Glomerular visceral epithelial cell (primary cell): Measurements from ENCODE around the gene AMY1C.
"Not testable (repeated sequence)": the region's sequence is repeated elsewhere in the genome, so short reads cannot be mapped to it uniquely, and the experiment has no call there.

ENCODE experiments used
- DNase-seq: peaks from one replicate; pipeline ENCODE4 v3.0.0-alpha.2; 2016; ENCODE audit errors: extremely low spot score

The AMY1C gene

DNA sequence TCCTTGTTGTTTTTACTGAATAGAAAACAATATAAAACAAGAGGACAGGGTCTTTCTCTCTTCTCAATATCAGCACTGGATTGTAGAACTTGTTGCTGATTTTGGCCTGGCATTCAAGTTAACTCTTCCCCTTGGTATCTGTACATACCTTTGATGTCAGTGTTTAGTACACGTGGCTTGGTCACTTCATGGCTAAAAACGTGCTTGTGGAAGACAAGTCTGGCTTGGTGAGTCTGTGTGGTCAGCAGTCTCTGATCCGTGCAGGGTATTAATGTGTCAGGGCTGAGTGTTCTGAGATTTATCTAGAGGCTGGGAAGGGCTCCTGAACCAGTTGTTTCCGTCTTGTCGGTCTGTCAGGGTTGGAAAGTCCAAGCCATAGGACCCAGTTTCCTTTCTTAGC lies at the start of gene AMY1C:
Gene AMY1C (plus strand): TSS at position 301 of the 400 bp plus-strand sequence. CDS start 572 bp downstream, outside the sequence.
- DNase-seq: not testable (repeated sequence)

- not testable (repeated sequence) for DNase-seq
These were observed 49.0 kb upstream of the AMY1C start for GRCh38 chr1:103700669-103701068.

- DNase-seq: not testable (repeated sequence)
These were observed 48.4 kb upstream of the AMY1C start for GRCh38 chr1:103701256-103701655.

DNA sequence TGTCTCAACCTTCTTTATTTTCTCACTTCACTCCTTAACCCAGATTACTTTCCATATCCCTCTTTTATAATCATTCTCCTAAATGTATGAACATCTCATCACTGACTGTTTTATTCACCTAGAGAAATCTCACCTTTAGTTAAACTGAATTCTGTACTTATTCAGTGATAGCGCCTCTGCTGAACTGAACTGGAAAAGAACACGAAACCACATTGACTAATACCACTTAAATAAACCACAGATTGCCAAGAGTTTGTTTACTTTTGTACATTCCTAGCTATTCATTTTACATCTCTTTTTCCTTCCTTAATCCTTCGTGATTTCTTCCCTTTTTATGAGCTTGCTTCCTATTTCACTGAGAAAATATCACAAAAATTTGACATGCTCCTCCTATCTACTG lies 42.0 kb upstream of the AMY1C start:
- not testable (repeated sequence) for DNase-seq

DNA sequence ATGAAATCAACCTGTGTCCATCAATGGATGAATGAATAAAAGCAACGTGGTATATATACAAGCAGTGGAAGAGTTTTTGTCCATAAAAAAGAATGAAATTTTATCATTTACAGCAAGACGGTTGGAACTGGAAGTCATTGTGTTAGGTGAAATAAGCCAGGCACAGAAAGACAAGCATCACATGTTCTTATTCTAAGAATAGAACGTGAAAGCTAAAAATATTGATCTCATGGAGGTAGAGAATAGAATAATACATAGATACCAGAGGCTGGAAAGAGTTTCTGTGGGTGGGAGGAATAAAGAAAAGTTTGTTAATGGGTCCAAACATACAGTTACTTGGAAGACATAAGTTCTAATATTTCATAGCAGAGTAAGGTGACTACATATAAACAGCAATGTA lies 39.3 kb upstream of the AMY1C start:
- not testable (repeated sequence) for DNase-seq

- DNase-seq: not testable (repeated sequence)
These were observed 32.3 kb upstream of the AMY1C start for GRCh38 chr1:103717404-103717803.

GRCh38 chr1:103721473-103721872 lies 28.2 kb upstream of the AMY1C start:
- not testable (repeated sequence) for DNase-seq

GRCh38 chr1:103735334-103735733 lies 14.4 kb upstream of the AMY1C start:
- not testable (repeated sequence) for DNase-seq

DNA sequence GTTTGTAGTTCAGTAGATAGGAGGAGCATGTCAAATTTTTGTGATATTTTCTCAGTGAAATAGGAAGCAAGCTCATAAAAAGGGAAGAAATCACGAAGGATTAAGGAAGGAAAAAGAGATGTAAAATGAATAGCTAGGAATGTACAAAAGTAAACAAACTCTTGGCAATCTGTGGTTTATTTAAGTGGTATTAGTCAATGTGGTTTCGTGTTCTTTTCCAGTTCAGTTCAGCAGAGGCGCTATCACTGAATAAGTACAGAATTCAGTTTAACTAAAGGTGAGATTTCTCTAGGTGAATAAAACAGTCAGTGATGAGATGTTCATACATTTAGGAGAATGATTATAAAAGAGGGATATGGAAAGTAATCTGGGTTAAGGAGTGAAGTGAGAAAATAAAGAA lies 11.7 kb upstream of the AMY1C start:
- not testable (repeated sequence) for DNase-seq

DNA sequence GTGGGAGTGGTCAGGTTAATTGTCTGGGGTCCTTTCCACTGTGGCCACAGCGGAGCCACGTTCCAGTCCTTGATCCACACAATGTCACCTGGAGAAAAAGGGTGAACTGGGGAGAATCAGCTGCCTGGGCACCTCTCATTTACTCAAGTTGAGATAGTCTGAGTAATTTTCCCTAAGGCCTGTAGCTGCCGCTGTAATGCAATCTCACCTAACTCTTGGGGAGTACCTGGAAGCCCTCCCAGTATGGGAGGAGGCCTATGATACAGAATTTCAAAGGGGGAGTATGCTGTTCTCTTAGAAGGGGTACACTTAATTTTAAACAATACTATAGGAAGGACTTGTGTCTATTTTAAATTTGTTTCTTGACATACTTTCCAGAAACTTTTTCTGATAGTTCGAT lies 5.2 kb upstream of the AMY1C start:
- DNase-seq: not testable (repeated sequence)

- DNase-seq: not testable (repeated sequence)
These were observed 4.7 kb upstream of the AMY1C start for GRCh38 chr1:103745040-103745439.

- not testable (repeated sequence) for DNase-seq
These were observed 1.4 kb upstream of the AMY1C start for GRCh38 chr1:103748273-103748672.

DNA sequence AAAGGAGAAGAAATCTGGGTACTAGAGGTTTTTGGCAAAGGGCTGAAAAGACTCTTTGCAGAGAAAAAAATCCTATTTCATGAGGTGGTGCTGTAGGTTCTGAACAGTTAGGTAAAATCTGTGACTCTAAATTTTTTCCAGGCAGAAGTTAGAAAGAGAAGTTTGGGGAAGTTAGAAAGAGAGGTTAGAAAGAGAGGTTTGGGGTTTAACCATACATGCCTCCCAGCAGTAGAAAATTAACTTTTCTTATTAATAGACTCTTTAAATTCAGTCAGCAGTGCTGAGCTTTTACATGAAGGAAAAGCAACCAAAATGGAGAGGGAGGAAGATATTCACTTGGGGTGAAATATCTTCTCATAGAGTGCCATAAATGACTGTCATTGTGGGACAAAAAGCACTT lies 12.2 kb downstream of the AMY1C start:
- no peak for DNase-seq

DNA sequence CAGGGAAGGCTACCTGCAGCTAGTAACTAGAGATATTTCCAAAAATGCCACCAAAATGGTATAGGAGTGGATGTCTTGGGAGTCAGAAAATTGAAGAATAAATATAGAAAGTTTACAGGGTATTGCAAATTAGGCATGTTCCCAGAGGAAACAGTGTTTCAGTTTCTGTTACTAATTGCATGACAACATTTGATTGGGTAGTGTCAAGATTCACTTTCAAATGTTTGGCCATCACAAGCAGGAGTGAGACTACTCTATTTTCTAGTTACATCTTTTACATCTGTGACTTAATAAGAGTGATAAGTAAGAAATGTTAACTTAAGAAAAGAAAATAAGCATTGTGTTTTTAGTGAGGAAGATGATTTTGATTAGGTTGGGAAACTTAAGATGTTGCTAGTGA lies 30.2 kb downstream of the AMY1C start:
- no peak for DNase-seq

GRCh38 chr1:103783944-103784377 lies 34.3 kb downstream of the AMY1C start:
- DNase-seq: no peak

GRCh38 chr1:103788377-103788776 lies 38.7 kb downstream of the AMY1C start:
- DNase-seq: peak; percentile 11

DNA sequence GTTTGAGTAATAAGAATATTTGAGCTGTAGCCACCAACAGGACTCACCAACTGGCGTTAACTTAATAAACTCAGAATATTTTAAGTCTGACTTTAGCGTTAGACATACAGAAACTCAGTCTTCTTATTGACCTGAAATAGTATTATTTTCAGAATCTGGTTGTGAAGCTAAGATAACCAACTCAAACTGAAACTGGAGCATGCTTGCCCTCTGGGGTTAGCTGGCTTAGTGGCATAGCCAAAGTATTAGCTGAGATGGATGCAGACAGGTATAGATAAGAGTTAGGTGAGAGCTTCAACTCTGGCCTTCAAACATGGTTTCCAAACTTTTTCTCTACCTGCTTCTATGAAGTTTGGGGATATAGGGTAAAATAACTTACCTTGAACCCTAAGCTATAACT lies 40.5 kb downstream of the AMY1C start:
- DNase-seq: no peak
